WTC11 (cell line): ENCODE results near the gene SASS6. TPM values are rescaled to one million over a fixed set of nuclear protein-coding genes. Genes with fewer than 3 reads are reported as not detected.

Experiments
- AFF4 ChIP-seq: sonication (generic); formaldehyde crosslinking; IDR thresholded peaks from 2 replicates; pipeline ENCODE4 v1.8.1; 2023; ENCODE audit warnings: mild to moderate bottlenecking, missing genetic modification reagents, borderline replicate concordance
- ATF1 ChIP-seq: sonication (generic); formaldehyde crosslinking; IDR thresholded peaks from 2 replicates; pipeline ENCODE4 v1.8.1; 2023; ENCODE audit warnings: mild to moderate bottlenecking, moderate library complexity, missing genetic modification reagents
- CBFB ChIP-seq: sonication (generic); formaldehyde crosslinking; IDR thresholded peaks from 2 replicates; pipeline ENCODE4 v1.8.1; 2022; ENCODE audit warnings: mild to moderate bottlenecking, low read depth, missing genetic modification reagents
- CREM ChIP-seq: sonication (generic); formaldehyde crosslinking; IDR thresholded peaks from 2 replicates; pipeline ENCODE4 v1.8.1; 2022; ENCODE audit warnings: mild to moderate bottlenecking, missing genetic modification reagents, moderate library complexity
- E2F4 ChIP-seq: sonication (generic); formaldehyde crosslinking; IDR thresholded peaks from 2 replicates; pipeline ENCODE4 v1.8.1; 2022; ENCODE audit warnings: low read depth, mild to moderate bottlenecking, moderate library complexity, missing genetic modification reagents, borderline replicate concordance
- E2F5 ChIP-seq: sonication (generic); formaldehyde crosslinking; IDR thresholded peaks from 2 replicates; pipeline ENCODE4 v1.8.1; 2022; ENCODE audit warnings: mild to moderate bottlenecking, moderate library complexity, missing genetic modification reagents
- ETV6 ChIP-seq: sonication (generic); formaldehyde crosslinking; IDR thresholded peaks from 2 replicates; pipeline ENCODE4 v1.8.1; 2022; ENCODE audit warnings: mild to moderate bottlenecking, missing genetic modification reagents
- FOXK1 ChIP-seq: sonication (generic); formaldehyde crosslinking; IDR thresholded peaks from 2 replicates; pipeline ENCODE4 v1.8.0; 2022; ENCODE audit warnings: mild to moderate bottlenecking, moderate library complexity, missing genetic modification reagents
- FOXP1 ChIP-seq: sonication (generic); formaldehyde crosslinking; IDR thresholded peaks from 2 replicates; pipeline ENCODE4 v1.8.0; 2022; ENCODE audit warnings: missing genetic modification reagents, mild to moderate bottlenecking, moderate library complexity, borderline replicate concordance
- IRF1 ChIP-seq: sonication (generic); formaldehyde crosslinking; IDR thresholded peaks from 2 replicates; pipeline ENCODE4 v1.8.0; 2023; ENCODE audit warnings: missing genetic modification reagents
- KAT7 ChIP-seq: sonication (generic); formaldehyde crosslinking; IDR thresholded peaks from 2 replicates; pipeline ENCODE4 v1.8.1; 2023; ENCODE audit warnings: missing genetic modification reagents, mild to moderate bottlenecking, borderline replicate concordance
- MAX ChIP-seq: sonication (generic); formaldehyde crosslinking; IDR thresholded peaks from 2 replicates; pipeline ENCODE4 v1.8.0; 2022; ENCODE audit warnings: mild to moderate bottlenecking, missing genetic modification reagents
- NFATC4 ChIP-seq: fragments of 250-450 bp; sonication (Bioruptor Pico); IDR thresholded peaks from 2 replicates; pipeline ENCODE4 v1.9.0; 2021; ENCODE audit warnings: mild to moderate bottlenecking
- NFE2L1 ChIP-seq: sonication (generic); formaldehyde crosslinking; IDR thresholded peaks from 2 replicates; pipeline ENCODE4 v1.8.1; 2023; ENCODE audit warnings: missing genetic modification reagents
- PREB ChIP-seq: sonication (generic); formaldehyde crosslinking; IDR thresholded peaks from 2 replicates; pipeline ENCODE4 v1.8.1; 2022; ENCODE audit warnings: mild to moderate bottlenecking, missing genetic modification reagents, moderate library complexity, borderline replicate concordance
- TCF7 ChIP-seq: sonication (generic); formaldehyde crosslinking; IDR thresholded peaks from 2 replicates; pipeline ENCODE4 v1.8.0; 2022; ENCODE audit warnings: mild to moderate bottlenecking, low read depth, missing genetic modification reagents, moderate library complexity
- TEAD1 ChIP-seq: sonication (generic); formaldehyde crosslinking; IDR thresholded peaks from 2 replicates; pipeline ENCODE4 v1.8.0; 2022; ENCODE audit warnings: mild to moderate bottlenecking, missing genetic modification reagents
- USF1 ChIP-seq: sonication (generic); formaldehyde crosslinking; IDR thresholded peaks from 2 replicates; pipeline ENCODE4 v1.8.0; 2022; ENCODE audit warnings: mild to moderate bottlenecking, missing genetic modification reagents
- USF2 ChIP-seq: sonication (generic); formaldehyde crosslinking; IDR thresholded peaks from 2 replicates; pipeline ENCODE4 v1.8.1; 2023; ENCODE audit warnings: mild to moderate bottlenecking, missing genetic modification reagents, moderate library complexity
- ZBTB43 ChIP-seq: sonication (generic); formaldehyde crosslinking; IDR thresholded peaks from 2 replicates; pipeline ENCODE4 v1.8.1; 2023; ENCODE audit warnings: mild to moderate bottlenecking, missing genetic modification reagents
- ZNF219 ChIP-seq: sonication (generic); formaldehyde crosslinking; IDR thresholded peaks from 2 replicates; pipeline ENCODE4 v1.8.0; 2023; ENCODE audit warnings: missing genetic modification reagents, mild to moderate bottlenecking, borderline replicate concordance
- ZNF232 ChIP-seq: sonication (generic); formaldehyde crosslinking; IDR thresholded peaks from 2 replicates; pipeline ENCODE4 v1.8.0; 2022; ENCODE audit warnings: mild to moderate bottlenecking, missing genetic modification reagents
- ZNF263 ChIP-seq: sonication (generic); formaldehyde crosslinking; IDR thresholded peaks from 2 replicates; pipeline ENCODE4 v1.8.1; 2022; ENCODE audit warnings: low read depth, mild to moderate bottlenecking, moderate library complexity, missing genetic modification reagents
- ZNF423 ChIP-seq: fragments of 250-450 bp; sonication (Bioruptor Pico); IDR thresholded peaks from 2 replicates; pipeline ENCODE4 v2.1.2; 2022; ENCODE audit warnings: mild to moderate bottlenecking, moderate library complexity
- ZNF425 ChIP-seq: fragments of 250-450 bp; sonication (Bioruptor Pico); conservative IDR thresholded peaks from 2 replicates; pipeline ENCODE4 v1.9.0; 2021; ENCODE audit warnings: mild to moderate bottlenecking
- total RNA-seq: library from RNA; stranded (reverse); gene quantifications from 3 replicates; pipeline ENCODE4 v1.2.3, GENCODE V29; 2021

SASS6 gene
- total RNA-seq, 1 experiment from 2014 or later = 13.6 TPM

GRCh38 chr1:100037927-100038659, 94.6 kb downstream of the SASS6 start (continued):
- TF ChIP-seq ZNF425 (CRISPR knock-in tag) = no peak
- peak; percentile 77; the same call in 1 of the 2 replicates for TF ChIP-seq NFE2L1 (CRISPR knock-in tag)
- peak; percentile 34 for TF ChIP-seq E2F4
- TF ChIP-seq FOXP1 (CRISPR knock-in tag) = peak; percentile 90
- TF ChIP-seq ZNF263 (CRISPR knock-in tag) = no peak; the same call in none of the 2 replicates
- TF ChIP-seq KAT7 (CRISPR knock-in tag) = peak; percentile 60; the same call in 1 of the 2 replicates
- peak; percentile 58; the same call in 1 of the 2 replicates for TF ChIP-seq ATF1 (CRISPR knock-in tag)
- peak; percentile 79 for TF ChIP-seq ETV6 (CRISPR knock-in tag)
- peak; percentile 85 for TF ChIP-seq ZNF232 (CRISPR knock-in tag)
- TF ChIP-seq ZBTB43 (CRISPR knock-in tag) = peak; percentile 87
- peak; percentile 67 for TF ChIP-seq MAX
- TF ChIP-seq IRF1 (CRISPR knock-in tag) = no peak
- no peak for TF ChIP-seq ZNF423
- peak; percentile 64 for TF ChIP-seq CREM (CRISPR knock-in tag)
- 0 out of 2 replicates have a peak, but pooled peaks have one; percentile 70 for TF ChIP-seq TCF7
- TF ChIP-seq AFF4 (CRISPR knock-in tag) = 0 out of 2 replicates have a peak, but pooled peaks have one; percentile 78
- TF ChIP-seq CBFB (CRISPR knock-in tag) = no peak
- peak; percentile 77 for TF ChIP-seq TEAD1 (CRISPR knock-in tag)
- peak; percentile 72 for TF ChIP-seq USF1 (CRISPR knock-in tag)
- TF ChIP-seq NFATC4 (CRISPR knock-in tag) = no peak
- peak; percentile 74 for TF ChIP-seq FOXK1
- TF ChIP-seq ZNF219 = no peak
- TF ChIP-seq PREB (CRISPR knock-in tag) = no peak
- TF ChIP-seq USF2 (CRISPR knock-in tag) = peak; percentile 68
- peak; percentile 72; the same call in 1 of the 2 replicates for TF ChIP-seq E2F5
